K562 (cell line): Measurements from ENCODE around the gene SLC34A1. TPM values are rescaled to one million over a fixed set of nuclear protein-coding genes. Genes with fewer than 3 reads are reported as not detected.

Experiments
- ATAC-seq: fragments of 200-7000 bp; cut with Tn5 transposase; 3 replicates; pipeline ENCODE4 v1.9.1; 2020; ENCODE audit warnings: moderate library complexity
- BruUV-seq: library from RNA; stranded (reverse); fragments of 400-500 nt; replicated peaks from 2 replicates; lab custom pipeline; 2021; lab: Mats Ljungman, UMichigan
- CTCF ChIA-PET: fragments of 300-600 bp; formaldehyde crosslinking; extraction: SDS; loops from one replicate; lab custom pipeline; 2021; ENCODE audit warnings: low intra/inter-chr PET ratio; lab: Yijun Ruan, JAX
- POLR2A ChIA-PET: fragments of 300-600, 350-650 bp; sonication (Branson Sonifier 250); formaldehyde crosslinking; extraction: SDS; loops from one replicate; lab custom pipeline; 2021; ENCODE audit warnings: antibody characterized with exemption, inconsistent platforms; lab: Yijun Ruan, JAX
- DNase-seq, 4 experiments: peaks; one replicate each; pipeline versions ENCODE4 v3.0.0 to v3.0.0-alpha.2; 2011 to 2018; ENCODE audit warnings: low spot score in 3 of 4, mixed read lengths in 3 of 4; ENCODE audit errors: extremely low read depth in 1 of 4
- FAIRE-seq: peaks from 2 replicates; lab custom pipeline; 2011; peaks lifted over from hg19 to GRCh38; lab: Jason Lieb, UNC
- H2AFZ ChIP-seq: 2 replicates; pipeline ENCODE4 v1.6.0; 2011; ENCODE audit warnings: low read depth, low read length, control low read depth, inconsistent platforms
- H3K27ac ChIP-seq: fragments of 200-600 bp; 3 replicates; pipeline ENCODE4 v1.8.0; 2011; ENCODE audit warnings: low read depth, mild to moderate bottlenecking, control low read depth, inconsistent platforms, low read length, moderate library complexity, mixed read lengths; ENCODE audit errors: extremely low read depth
- H3K27me3 ChIP-seq, 2 experiments: fragments of 300-600 bp in 1 of 2; 2 replicates in 1 of 2; 3 replicates in 1 of 2; pipeline versions ENCODE4 v1.6.0 to v1.8.0; 2011; ENCODE audit warnings: inconsistent platforms in 2 of 2, low read length in 2 of 2, mild to moderate bottlenecking in 1 of 2, mixed read lengths in 1 of 2, moderate library complexity in 1 of 2; ENCODE audit not compliant: control insufficient read depth in 2 of 2, insufficient read depth in 2 of 2
- H3K36me3 ChIP-seq: fragments of 300-600 bp; 3 replicates; pipeline ENCODE4 v1.8.0; 2011; ENCODE audit warnings: mild to moderate bottlenecking, low read length, inconsistent platforms; ENCODE audit not compliant: control insufficient read depth, insufficient read depth
- H3K4me1 ChIP-seq, 2 experiments: fragments of 200-600 bp in 1 of 2; replicated peaks in 1 of 2; 2 replicates in 1 of 2; 3 replicates in 1 of 2; pipeline versions ENCODE4 v1.5.1 to v1.8.0; 2011; ENCODE audit warnings: inconsistent platforms in 2 of 2, low read length in 2 of 2, mild to moderate bottlenecking in 1 of 2, mixed read lengths in 1 of 2, moderate library complexity in 1 of 2; ENCODE audit not compliant: control insufficient read depth in 2 of 2, insufficient read depth in 2 of 2
- H3K4me2 ChIP-seq: 2 replicates; pipeline ENCODE4 v1.6.1; 2011; ENCODE audit warnings: low read length, control low read depth, inconsistent platforms, mixed read lengths; ENCODE audit not compliant: insufficient read depth
- H3K4me3 ChIP-seq: fragments of 200-600 bp; sonication (generic), shearing (Covaris generic); 2 replicates; pipeline ENCODE4 v1.5.1; 2016; ENCODE audit warnings: control low read depth, inconsistent platforms
- H3K79me2 ChIP-seq: fragments of 200-600 bp; 3 replicates; pipeline ENCODE4 v1.8.0; 2011; ENCODE audit warnings: low read length, inconsistent platforms; ENCODE audit not compliant: control insufficient read depth, insufficient read depth
- H3K9ac ChIP-seq, 2 experiments: 2 replicates each; pipeline versions ENCODE4 v1.6.0 to v1.6.1; 2011; ENCODE audit warnings: low read depth in 2 of 2, low read length in 2 of 2, control low read depth in 1 of 2, inconsistent platforms in 1 of 2, mild to moderate bottlenecking in 1 of 2, mixed read lengths in 1 of 2; ENCODE audit not compliant: insufficient read depth in 1 of 2
- H3K9me1 ChIP-seq: one replicate; pipeline ENCODE4 v1.6.0; 2011; ENCODE audit warnings: inconsistent platforms, mild to moderate bottlenecking, low read length, moderate library complexity; ENCODE audit not compliant: control insufficient read depth, insufficient read depth
- H3K9me3 ChIP-seq: replicated peaks from 2 replicates; pipeline ENCODE4 v1.5.1; 2011; ENCODE audit warnings: low read depth, low read length, inconsistent platforms; ENCODE audit not compliant: control insufficient read depth, insufficient read depth
- H4K20me1 ChIP-seq: replicated peaks from 2 replicates; pipeline ENCODE4 v1.6.1; 2011; ENCODE audit warnings: low read length, inconsistent platforms, mixed read lengths; ENCODE audit not compliant: control insufficient read depth, insufficient read depth
- GABPB2 ChIP-seq: fragments of 250-450 bp; sonication (Bioruptor Pico); conservative IDR thresholded peaks from 2 replicates; pipeline ENCODE4 v1.5.1; 2021; ENCODE audit warnings: mild to moderate bottlenecking
- SMARCC2 ChIP-seq: fragments of 450-650 bp; IDR thresholded peaks from 2 replicates; pipeline ENCODE4 v1.6.1; 2017; ENCODE audit warnings: antibody characterized with exemption, moderate library complexity, mild to moderate bottlenecking, low read depth
- ZFP36 ChIP-seq: fragments of 150-350 bp; IDR thresholded peaks from 2 replicates; pipeline ENCODE4 v1.6.1; 2018; ENCODE audit warnings: low read length, low read depth; ENCODE audit not compliant: partially characterized antibody
- WGBS: fragments of 100-300 bp; shearing (Covaris generic); methylation state at CpG from one replicate; pipeline ENCODE4 v1.1.6; 2016; ENCODE audit warnings: low coverage, mixed read lengths; ENCODE audit not compliant: insufficient coverage; ENCODE audit errors: missing lambda C conversion rate; 5-methylcytosine and 5-hydroxymethylcytosine counted together
- in situ Hi-C: fragments of 300-500 bp; cut with MboI; formaldehyde crosslinking; loops from 4 replicates; pipeline ENCODE4 v1.15.0; 2018; ENCODE audit warnings: inconsistent platforms, mixed read lengths
- intact Hi-C: fragments of 100-400 bp; cut with micrococcal nuclease; formaldehyde crosslinking; loops from 2 replicates; pipeline ENCODE4 v1.14.2; 2022
- polyA plus RNA-seq, 8 experiments: library from polyadenylated mRNA; depleted of rRNA in 4 of 8; stranded (reverse) in 5 of 8; unstranded in 3 of 8; fragments of >200 nt; fragmentation: Nextera tagmentation in 2 of 8; fragmentation: Illumina TruSeq in 1 of 8; extraction: Ambion mirVana in 2 of 8; extraction: Trizol in 1 of 8; gene quantifications; 2 replicates each; pipeline versions ENCODE4 v1.2.1 to v1.2.3, GENCODE V29; 2011 to 2014; ENCODE audit warnings: inconsistent platforms in 1 of 8, missing spikeins in 1 of 8
- total RNA-seq, 7 experiments: library from RNA; depleted of rRNA in 6 of 7; stranded (reverse); fragments of >200 nt in 6 of 7; fragmentation: Illumina TruSeq in 2 of 7; extraction: Trizol in 2 of 7; gene quantifications; 2 replicates each; pipeline versions ENCODE4 v1.2.1 to v1.2.3, GENCODE V29; 2011 to 2021; ENCODE audit warnings: low replicate concordance in 1 of 7
- TF ChIP-seq, protein P1 (sequence below), 2 experiments: fragments of 450-650 bp in 1 of 2; sonication (generic) in 1 of 2; formaldehyde crosslinking in 1 of 2; IDR thresholded peaks; 2 replicates each; pipeline versions ENCODE4 v1.7.1 to v1.9.0; 2016 to 2022; ENCODE audit warnings: inconsistent platforms in 1 of 2, mild to moderate bottlenecking in 1 of 2, missing genetic modification reagents in 1 of 2

Gene SLC34A1
- total and polyA plus RNA-seq, 9 of the 15 experiments (the other 6 are each of a cell fraction or from before 2014, with no cell fraction given): not detected

DNA sequence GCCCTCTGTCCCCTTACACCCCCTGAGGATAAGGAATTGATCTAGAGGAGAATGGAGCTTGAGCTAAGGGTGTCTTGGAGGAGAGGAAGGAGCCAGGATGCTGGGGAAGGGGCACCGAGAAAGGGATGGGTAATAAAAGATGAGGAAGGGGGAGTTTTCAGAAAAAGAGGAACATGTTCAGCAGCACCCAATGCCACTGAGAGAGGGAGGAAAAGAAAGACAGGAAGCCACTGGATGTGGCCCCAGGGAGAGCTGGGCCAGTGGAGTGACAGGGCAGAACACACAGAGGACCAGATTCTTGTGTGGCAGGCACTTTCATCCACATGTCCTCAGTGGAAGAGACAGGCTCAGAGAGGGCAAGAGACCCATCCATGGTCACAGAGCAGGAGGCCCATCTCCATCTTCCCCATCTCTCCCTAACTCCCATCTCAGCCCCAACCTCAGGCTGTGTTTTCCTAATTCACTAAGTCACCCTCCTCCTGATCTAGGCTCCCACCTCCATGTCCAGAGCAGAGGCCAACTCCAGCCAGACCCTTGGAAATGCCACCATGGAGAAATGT, 9.1 kb downstream of the SLC34A1 start:
- ChIA-PET POLR2A (interaction anchor here (0.6 to 2.5 kb wide), 7 partner anchors 7 to 81 kb away, joined by 3 to 9 read pairs (median 3); partner anchors contain the start of genes GRK6 and PFN3), CTCF (no interaction called here)
- DNase-seq: no peak
- no peak for ATAC-seq
- no peak overlapping the region for H2AFZ ChIP-seq
- BruUV-seq: no TSS peak
- FAIRE-seq: no peak
- no peaks in the 10 kb centered on the region for H3K9me3 ChIP-seq
- H3K27ac ChIP-seq: no peak overlapping the region
- H3K4me3 ChIP-seq: no peak overlapping the region
- no peak overlapping the region for H3K4me2 ChIP-seq
- no peaks in the 10 kb centered on the region for H4K20me1 ChIP-seq
- H3K4me1 ChIP-seq: peaks cover 6 to 7% of the 10 kb centered on the region in 2 experiments; a peak in 3 of 5 replicates
- no peak overlapping the region; a peak in 1 of 4 replicates for H3K9ac ChIP-seq
- H3K27me3 ChIP-seq: peaks cover 2 to 25% of the 10 kb centered on the region in 2 experiments; a peak in 3 of 5 replicates
- 23% methylated on average over 1 of the region's 1 CpG for WGBS
- in situ Hi-C loops: loop anchor here (5.0 to 10.0 kb wide), 2 partner anchors 54 to 672 kb away; partner anchors contain the start of gene PRR7
- TF ChIP-seq GABPB2 (CRISPR knock-in tag) (no peak), SMARCC2 (no peak), ZFP36 (peak; percentile 34)
- TF ChIP-seq, protein P1, sequence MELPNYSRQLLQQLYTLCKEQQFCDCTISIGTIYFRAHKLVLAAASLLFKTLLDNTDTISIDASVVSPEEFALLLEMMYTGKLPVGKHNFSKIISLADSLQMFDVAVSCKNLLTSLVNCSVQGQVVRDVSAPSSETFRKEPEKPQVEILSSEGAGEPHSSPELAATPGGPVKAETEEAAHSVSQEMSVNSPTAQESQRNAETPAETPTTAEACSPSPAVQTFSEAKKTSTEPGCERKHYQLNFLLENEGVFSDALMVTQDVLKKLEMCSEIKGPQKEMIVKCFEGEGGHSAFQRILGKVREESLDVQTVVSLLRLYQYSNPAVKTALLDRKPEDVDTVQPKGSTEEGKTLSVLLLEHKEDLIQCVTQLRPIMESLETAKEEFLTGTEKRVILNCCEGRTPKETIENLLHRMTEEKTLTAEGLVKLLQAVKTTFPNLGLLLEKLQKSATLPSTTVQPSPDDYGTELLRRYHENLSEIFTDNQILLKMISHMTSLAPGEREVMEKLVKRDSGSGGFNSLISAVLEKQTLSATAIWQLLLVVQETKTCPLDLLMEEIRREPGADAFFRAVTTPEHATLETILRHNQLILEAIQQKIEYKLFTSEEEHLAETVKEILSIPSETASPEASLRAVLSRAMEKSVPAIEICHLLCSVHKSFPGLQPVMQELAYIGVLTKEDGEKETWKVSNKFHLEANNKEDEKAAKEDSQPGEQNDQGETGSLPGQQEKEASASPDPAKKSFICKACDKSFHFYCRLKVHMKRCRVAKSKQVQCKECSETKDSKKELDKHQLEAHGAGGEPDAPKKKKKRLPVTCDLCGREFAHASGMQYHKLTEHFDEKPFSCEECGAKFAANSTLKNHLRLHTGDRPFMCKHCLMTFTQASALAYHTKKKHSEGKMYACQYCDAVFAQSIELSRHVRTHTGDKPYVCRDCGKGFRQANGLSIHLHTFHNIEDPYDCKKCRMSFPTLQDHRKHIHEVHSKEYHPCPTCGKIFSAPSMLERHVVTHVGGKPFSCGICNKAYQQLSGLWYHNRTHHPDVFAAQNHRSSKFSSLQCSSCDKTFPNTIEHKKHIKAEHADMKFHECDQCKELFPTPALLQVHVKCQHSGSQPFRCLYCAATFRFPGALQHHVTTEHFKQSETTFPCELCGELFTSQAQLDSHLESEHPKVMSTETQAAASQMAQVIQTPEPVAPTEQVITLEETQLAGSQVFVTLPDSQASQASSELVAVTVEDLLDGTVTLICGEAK (IDR thresholded peaks at IDR 0.05): no peak
- TF ChIP-seq, protein P1 (CRISPR knock-in tag; IDR thresholded peaks at IDR 0.05): no peak
- TF ChIP-seq, all 486 proteins: peak for 1
- H3K36me3 ChIP-seq: no peaks in the 10 kb centered on the region
- intact Hi-C loops: no loop called here
- no peaks in the 10 kb centered on the region for H3K79me2 ChIP-seq
- H3K9me1 ChIP-seq: no peaks in the 10 kb centered on the region
